Hepatocyte (in vitro differentiated cells): ENCODE results near the gene PAX7.

Experiments used
- CTCF ChIP-seq: fragments of 200-600 bp; sonication (generic); IDR thresholded peaks from 2 replicates; pipeline ENCODE4 v1.5.1; 2016; ENCODE audit warnings: antibody characterized with exemption, mild to moderate bottlenecking; ENCODE audit not compliant: poor library complexity
- EZH2 ChIP-seq: fragments of 200-600 bp; sonication (generic); IDR thresholded peaks from 2 replicates; pipeline ENCODE4 v1.6.1; 2016; ENCODE audit warnings: antibody characterized with exemption, mild to moderate bottlenecking, borderline replicate concordance
- EZH2phosphoT487 ChIP-seq: fragments of 200-600 bp; sonication (generic); IDR thresholded peaks from one replicate; pipeline ENCODE4 v1.6.1; 2018; ENCODE audit warnings: antibody characterized with exemption, mild to moderate bottlenecking, low read depth, moderate library complexity; ENCODE audit not compliant: unreplicated experiment, severe bottlenecking

GRCh38 chr1:18608534-18608933, 22.1 kb upstream of the PAX7 start:
- TF ChIP-seq CTCF (no peak), EZH2 (no peak), EZH2phosphoT487 (no peak)
